Liver (tissue), 9 donors: Measurements from ENCODE around the gene CCDC112. TPM values are rescaled to one million over a fixed set of nuclear protein-coding genes. Genes with fewer than 3 reads are reported as not detected.

ENCODE experiments used
- DNase-seq: peaks from one replicate; pipeline ENCODE4 v3.0.0-alpha.2; 2017; ENCODE audit warnings: low spot score
- H3K27ac ChIP-seq, 2 donors: one replicate each; pipeline ENCODE4 v1.7.0; 2013; ENCODE audit warnings: inconsistent platforms in 2 of 2, low read length in 2 of 2, control low read depth in 1 of 2, low read depth in 1 of 2, mild to moderate bottlenecking in 1 of 2
- H3K27me3 ChIP-seq, 4 donors: one replicate each; pipeline versions ENCODE4 v1.6.1 to v1.7.0; 2013; ENCODE audit warnings: low read length in 3 of 4, inconsistent platforms in 1 of 4, mild to moderate bottlenecking in 1 of 4, moderate library complexity in 1 of 4; ENCODE audit not compliant: control insufficient read depth in 4 of 4, insufficient read depth in 4 of 4
- H3K36me3 ChIP-seq, 4 donors: one replicate each; pipeline versions ENCODE4 v1.6.1 to v1.7.0; 2013; ENCODE audit warnings: low read length in 3 of 4, mild to moderate bottlenecking in 3 of 4, low read depth in 1 of 4, moderate library complexity in 1 of 4; ENCODE audit not compliant: control insufficient read depth in 4 of 4, insufficient read depth in 3 of 4
- H3K4me1 ChIP-seq, 4 donors: one replicate each; pipeline versions ENCODE4 v1.6.1 to v1.7.0; 2013; ENCODE audit warnings: low read length in 3 of 4, mild to moderate bottlenecking in 3 of 4, moderate library complexity in 1 of 4; ENCODE audit not compliant: control insufficient read depth in 4 of 4, insufficient read depth in 4 of 4
- H3K4me3 ChIP-seq, 3 donors: one replicate each; pipeline versions ENCODE4 v1.6.1 to v1.7.0; 2013; ENCODE audit warnings: low read length in 3 of 3, control low read depth in 1 of 3, low read depth in 1 of 3, mild to moderate bottlenecking in 1 of 3
- H3K9ac ChIP-seq, 2 donors: one replicate each; pipeline ENCODE4 v1.7.0; 2013; ENCODE audit warnings: low read length in 2 of 2, mild to moderate bottlenecking in 2 of 2, moderate library complexity in 2 of 2, control low read depth in 1 of 2, low read depth in 1 of 2
- H3K9me3 ChIP-seq, 4 donors: one replicate each; pipeline versions ENCODE4 v1.6.1 to v1.7.0; 2013; ENCODE audit warnings: low read length in 3 of 4; ENCODE audit not compliant: control insufficient read depth in 4 of 4
- ATF3 ChIP-seq: IDR thresholded peaks from 2 replicates; pipeline ENCODE4 v1.6.1; 2016; ENCODE audit warnings: antibody characterized with exemption
- CTCF ChIP-seq: fragments of 150-350 bp; IDR thresholded peaks from 2 replicates; pipeline ENCODE4 v1.5.1; 2017; ENCODE audit warnings: improper control_type of control experiment, low read depth, low read length; ENCODE audit not compliant: missing input control
- EGR1 ChIP-seq, 2 donors: IDR thresholded peaks; 2 replicates each; pipeline ENCODE4 v1.6.1; 2016 to 2018; ENCODE audit warnings: antibody characterized with exemption in 2 of 2, low read depth in 2 of 2
- FOXA1 ChIP-seq: IDR thresholded peaks from 2 replicates; pipeline ENCODE4 v1.6.1; 2016; ENCODE audit warnings: antibody characterized with exemption
- FOXA2 ChIP-seq: IDR thresholded peaks from 2 replicates; pipeline ENCODE4 v1.6.1; 2016; ENCODE audit warnings: antibody characterized with exemption
- GABPA ChIP-seq, 2 donors: IDR thresholded peaks in 1 of 2; conservative IDR thresholded peaks in 1 of 2; 2 replicates each; pipeline ENCODE4 v1.6.1; 2016; ENCODE audit warnings: antibody characterized with exemption in 2 of 2, mild to moderate bottlenecking in 1 of 2, moderate library complexity in 1 of 2
- HNF4A ChIP-seq, 2 donors: conservative IDR thresholded peaks; 2 replicates each; pipeline ENCODE4 v1.6.1; 2016; ENCODE audit warnings: antibody characterized with exemption in 2 of 2, mild to moderate bottlenecking in 2 of 2
- HNF4G ChIP-seq: IDR thresholded peaks from 2 replicates; pipeline ENCODE4 v1.6.1; 2016; ENCODE audit warnings: antibody characterized with exemption
- JUND ChIP-seq, 2 donors: IDR thresholded peaks; 2 replicates each; pipeline ENCODE4 v1.6.1; 2016; ENCODE audit warnings: antibody characterized with exemption in 2 of 2
- MAX ChIP-seq: IDR thresholded peaks from 2 replicates; pipeline ENCODE4 v1.6.1; 2016; ENCODE audit warnings: antibody characterized with exemption
- NR2F2 ChIP-seq: IDR thresholded peaks from 2 replicates; pipeline ENCODE4 v1.6.1; 2016; ENCODE audit warnings: antibody characterized with exemption
- RAD21 ChIP-seq, 2 donors: IDR thresholded peaks; 2 replicates each; pipeline ENCODE4 v1.6.1; 2016; ENCODE audit warnings: antibody characterized with exemption in 2 of 2, mild to moderate bottlenecking in 2 of 2
- REST ChIP-seq: IDR thresholded peaks from 2 replicates; pipeline ENCODE4 v1.6.1; 2016; ENCODE audit warnings: antibody characterized with exemption, mild to moderate bottlenecking
- RXRA ChIP-seq, 2 donors: IDR thresholded peaks; 2 replicates each; pipeline ENCODE4 v1.6.1; 2017 to 2018; ENCODE audit warnings: antibody characterized with exemption in 2 of 2, mild to moderate bottlenecking in 1 of 2
- SP1 ChIP-seq: IDR thresholded peaks from 2 replicates; pipeline ENCODE4 v1.6.1; 2018; ENCODE audit warnings: antibody characterized with exemption, mild to moderate bottlenecking
- TAF1 ChIP-seq: conservative IDR thresholded peaks from 2 replicates; pipeline ENCODE4 v1.6.1; 2016; ENCODE audit warnings: antibody characterized with exemption, mild to moderate bottlenecking
- YY1 ChIP-seq: IDR thresholded peaks from 2 replicates; pipeline ENCODE4 v1.6.1; 2016; ENCODE audit warnings: antibody characterized with exemption, mild to moderate bottlenecking
- ZBTB33 ChIP-seq: IDR thresholded peaks from 2 replicates; pipeline ENCODE4 v1.6.1; 2016; ENCODE audit warnings: antibody characterized with exemption
- WGBS: extraction: QIAGEN DNeasy Blood & Tissue Kit; methylation state at CpG from one replicate; pipeline ENCODE4 v1.1.7; 2013; 5-methylcytosine and 5-hydroxymethylcytosine counted together
- polyA plus RNA-seq, 2 donors: library from polyadenylated mRNA; stranded (reverse) in 1 of 2; unstranded in 1 of 2; fragments of 200-250 nt in 1 of 2; fragments of >200 nt in 1 of 2; fragmentation: Nextera tagmentation in 1 of 2; extraction: Ambion mirVana in 1 of 2; gene quantifications; one replicate each; pipeline versions ENCODE4 v1.2.1 to v1.2.3, GENCODE V29; 2013 to 2015
- total RNA-seq, 2 donors: library from RNA; depleted of rRNA; stranded (reverse); fragments of >200 nt; gene quantifications; one replicate each; pipeline ENCODE4 v1.2.3, GENCODE V29; 2014
- donor health status: healthy.
- donor health status: healthy.
- donor health status: healthy.
- donor health status: healthy.
- donor health status: healthy.

The CCDC112 gene
- total and polyA plus RNA-seq, 4 donors = 0.75 to 1.6 (median 1.1) TPM

- TF ChIP-seq ZBTB33 (no peak), HNF4G (peak; percentile 10), NR2F2 (peak; percentile 6), TAF1 (peak; percentile 11), GABPA (IDR thresholded peaks at IDR 0.05 in 1 of 2, conservative IDR thresholded peaks at IDR 0.05 in 1 of 2) (peak; percentile 21 to 75)
- no peaks in the 10 kb centered on the region for H3K27me3 ChIP-seq
- peaks cover 4 to 27% (median 15%) of the 10 kb centered on the region in 4 donors for H3K4me1 ChIP-seq
- peak overlapping the region in 1 of 2 donors; percentile 85 for H3K9ac ChIP-seq
- peaks cover 0 to 2% (median 0%) of the 10 kb centered on the region in 4 donors for H3K9me3 ChIP-seq
- peak overlapping the region; percentile 64 to 95 (median 78) for H3K4me3 ChIP-seq
- 39% methylated on average over 7 of the region's 7 CpGs for WGBS
- no peaks in the 10 kb centered on the region for H3K36me3 ChIP-seq
- DNase-seq = no peak
- H3K27ac ChIP-seq = peak overlapping the region; percentile 66 to 81
These were observed 33.4 kb downstream of the CCDC112 start for GRCh38 chr5:115263078-115263380.

GRCh38 chr5:115262321-115263077, 34.0 kb downstream of the CCDC112 start, which contains the start of gene PGGT1B:
Gene PGGT1B, minus strand, starts transcription at chr5:115262877. Its CDS starts 26 bp downstream, at chr5:115262851.
- Histone ChIP-seq H3K9ac (peak within 1 kb of the TSS; percentile 77 to 85), H3K4me1 (peaks cover 4 to 27% (median 15%) of the 10 kb centered on the region in 4 donors), H3K9me3 (peaks cover 0 to 2% (median 0%) of the 10 kb centered on the region in 4 donors), H3K27me3 (no peaks in the 10 kb centered on the region), H3K27ac (peak within 1 kb of the TSS; percentile 66 to 81), H3K36me3 (no peaks in the 10 kb centered on the region), H3K4me3 (peak within 1 kb of the TSS; percentile 64 to 95 (median 78))
- DNase-seq = peak; percentile 70
- TF ChIP-seq RAD21 (IDR thresholded peaks at IDR 0.05) (peak in 1 of 2 donors; percentile 23), GABPA (IDR thresholded peaks at IDR 0.05 in 1 of 2, conservative IDR thresholded peaks at IDR 0.05 in 1 of 2) (peak; percentile 80 to 94), ATF3 (no peak), MAX (peak; percentile 60), RXRA (IDR thresholded peaks at IDR 0.05) (peak; percentile 18 to 34), FOXA2 (no peak), EGR1 (IDR thresholded peaks at IDR 0.05; ENCODE audit: low read depth in 2 of 2) (no peak), SP1 (peak; percentile 15), JUND (IDR thresholded peaks at IDR 0.05) (no peak), TAF1 (peak; percentile 78), FOXA1 (no peak), ZBTB33 (no peak), HNF4A (conservative IDR thresholded peaks at IDR 0.05) (no peak), NR2F2 (peak; percentile 40), CTCF (no peak), YY1 (peak; percentile 98), REST (no peak), HNF4G (no peak)
- under 1% methylated on average over 50 of the region's 50 CpGs for WGBS
